ENCODE measurements around the gene PAOX. TPM values are rescaled to one million over a fixed set of nuclear protein-coding genes. Genes with fewer than 3 reads are reported as not detected.

PAOX gene
- total and polyA plus RNA-seq, 2 donors (not counting 1 experiment from before 2014, with no cell fraction given): 21.1 to 24.9 TPM

DNA sequence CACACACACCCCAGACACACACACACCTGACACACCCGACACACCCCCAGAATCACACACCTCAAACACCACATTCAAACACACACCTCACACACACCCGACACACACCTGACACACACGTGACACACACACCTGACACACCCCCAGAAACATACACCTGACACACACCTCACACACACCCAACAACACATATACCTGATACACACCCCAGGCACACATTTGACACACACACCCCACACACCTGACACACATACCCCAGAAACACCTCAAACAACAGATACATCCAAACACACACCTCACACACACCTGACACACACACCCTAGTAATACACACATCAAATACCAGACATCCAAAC lies 41.7 kb upstream of the PAOX start:
- peak overlapping the region; percentile 65 for H3K9ac ChIP-seq (ENCODE audit: low read length)
- TF ChIP-seq, protein P1, sequence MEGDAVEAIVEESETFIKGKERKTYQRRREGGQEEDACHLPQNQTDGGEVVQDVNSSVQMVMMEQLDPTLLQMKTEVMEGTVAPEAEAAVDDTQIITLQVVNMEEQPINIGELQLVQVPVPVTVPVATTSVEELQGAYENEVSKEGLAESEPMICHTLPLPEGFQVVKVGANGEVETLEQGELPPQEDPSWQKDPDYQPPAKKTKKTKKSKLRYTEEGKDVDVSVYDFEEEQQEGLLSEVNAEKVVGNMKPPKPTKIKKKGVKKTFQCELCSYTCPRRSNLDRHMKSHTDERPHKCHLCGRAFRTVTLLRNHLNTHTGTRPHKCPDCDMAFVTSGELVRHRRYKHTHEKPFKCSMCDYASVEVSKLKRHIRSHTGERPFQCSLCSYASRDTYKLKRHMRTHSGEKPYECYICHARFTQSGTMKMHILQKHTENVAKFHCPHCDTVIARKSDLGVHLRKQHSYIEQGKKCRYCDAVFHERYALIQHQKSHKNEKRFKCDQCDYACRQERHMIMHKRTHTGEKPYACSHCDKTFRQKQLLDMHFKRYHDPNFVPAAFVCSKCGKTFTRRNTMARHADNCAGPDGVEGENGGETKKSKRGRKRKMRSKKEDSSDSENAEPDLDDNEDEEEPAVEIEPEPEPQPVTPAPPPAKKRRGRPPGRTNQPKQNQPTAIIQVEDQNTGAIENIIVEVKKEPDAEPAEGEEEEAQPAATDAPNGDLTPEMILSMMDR (IDR thresholded peaks at IDR 0.05): no peak
- TF ChIP-seq EZH2 (IDR thresholded peaks at IDR 0.05; ENCODE audit: borderline replicate concordance, insufficient read depth, low read depth, low read length, poor library complexity, severe bottlenecking): no peak
- no peak overlapping the region for H3K27ac ChIP-seq (ENCODE audit: low read length in 2 of 2)
- H3K9me3 ChIP-seq (ENCODE audit: control extremely low read depth in 1 of 3, control insufficient read depth in 2 of 3, insufficient read depth in 1 of 3, low read length in 2 of 3): peaks cover 0 to 26% (median 0%) of the 10 kb centered on the region in 3 donors
- no peaks in the 10 kb centered on the region for H4K20me1 ChIP-seq (ENCODE audit: control insufficient read depth, insufficient read depth, low read length, poor library complexity, severe bottlenecking)
- H3K27me3 Mint-ChIP-seq: peaks cover 22% of the 10 kb centered on the region
- H3K4me3 ChIP-seq (ENCODE audit: control extremely low read depth in 1 of 5, extremely low read depth in 1 of 5, insufficient read depth in 1 of 5, low read depth in 2 of 5, low read length in 4 of 5): no peak overlapping the region
- ATAC-seq (ENCODE audit: low read depth): no peak
- no peaks in the 10 kb centered on the region for H3K9me3 Mint-ChIP-seq (ENCODE audit: insufficient read depth)
- 84% methylated on average over 3 of the region's 3 CpGs for WGBS (ENCODE audit: insufficient coverage)
- H3K4me1 Mint-ChIP-seq: peaks cover 10% of the 10 kb centered on the region
- H2AFZ ChIP-seq (ENCODE audit: insufficient read depth, low read depth, low read length, poor library complexity, severe bottlenecking): no peak overlapping the region
- no peaks in the 10 kb centered on the region for H3K36me3 ChIP-seq (replicated peaks in 1 of 2; ENCODE audit: control extremely low read depth in 1 of 2, control insufficient read depth in 1 of 2, extremely low read depth in 1 of 2, insufficient read depth in 2 of 2, low read length in 1 of 2)
- peaks cover 35 to 44% of the 10 kb centered on the region in 2 donors for H3K4me1 ChIP-seq (ENCODE audit: control insufficient read depth in 2 of 2, insufficient read depth in 2 of 2, low read length in 2 of 2)
- H3K79me2 ChIP-seq (ENCODE audit: control insufficient read depth, insufficient read depth, low read length): no peaks in the 10 kb centered on the region
- peak overlapping the region; percentile 98 for H3K4me2 ChIP-seq (replicated peaks; ENCODE audit: low read depth, low read length, poor library complexity, severe bottlenecking)
- no peak overlapping the region for H3K27ac Mint-ChIP-seq
- ChIA-PET CTCF (no interaction called here), POLR2A (no interaction called here)
- no peak overlapping the region for H3K4me3 Mint-ChIP-seq
- intact Hi-C loops (cut with micrococcal nuclease): no loop called here
- no peak for DNase-seq
- H3K27me3 ChIP-seq (replicated peaks in 1 of 4; ENCODE audit: control extremely low read depth in 1 of 4, control insufficient read depth in 3 of 4, insufficient read depth in 4 of 4, low read length in 3 of 4): peaks cover 0 to 64% (median 40%) of the 10 kb centered on the region in 4 experiments

DNA sequence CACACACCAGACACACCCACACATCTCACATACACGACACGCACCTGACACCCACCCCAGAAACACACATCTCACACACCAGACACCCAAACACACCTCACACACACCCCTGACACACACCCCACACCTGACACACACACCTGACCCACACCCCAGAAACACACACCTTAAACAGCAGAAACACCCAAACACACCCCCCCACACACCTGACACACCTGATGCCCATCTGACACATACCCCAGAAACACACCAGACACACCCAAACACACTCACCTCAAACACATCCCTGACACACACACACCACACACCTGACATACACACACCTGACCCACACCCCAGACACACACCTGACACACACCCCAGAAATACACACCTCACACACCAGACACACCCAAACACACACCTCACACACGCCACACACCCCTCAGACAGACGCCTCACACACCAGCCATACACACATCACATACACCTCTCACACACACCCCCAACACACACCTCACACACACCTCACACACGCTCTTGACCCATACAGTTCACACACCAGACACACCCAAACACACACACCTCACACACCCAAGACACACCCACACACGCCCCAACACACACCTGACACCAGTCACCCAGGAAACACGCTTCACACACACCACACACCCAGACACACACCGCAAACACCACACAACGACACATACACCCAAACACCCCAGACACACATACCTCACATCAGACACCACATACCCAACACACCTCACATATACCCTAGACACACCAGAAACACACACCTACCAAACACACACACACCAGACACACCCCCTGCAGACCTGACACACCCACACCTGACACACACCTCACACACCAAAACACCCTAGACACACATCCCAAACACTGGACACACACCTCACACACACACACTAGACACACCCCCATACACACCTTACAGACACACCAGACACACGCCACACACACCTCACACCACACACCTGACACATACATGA lies 40.7 kb upstream of the PAOX start:
- Mint-ChIP-seq H3K4me1 (peaks cover 10% of the 10 kb centered on the region), H3K4me3 (no peak overlapping the region)
- CTCF ChIA-PET: no interaction called here

More for the DNA sequence above, 40.7 kb upstream of the PAOX start:
- Mint-ChIP-seq H3K27me3 (peaks cover 20% of the 10 kb centered on the region), H3K9me3 (ENCODE audit: insufficient read depth) (no peaks in the 10 kb centered on the region), H3K27ac (no peak overlapping the region)
- Histone ChIP-seq H3K9ac (ENCODE audit: low read length) (no peak overlapping the region), H3K4me2 (replicated peaks; ENCODE audit: low read depth, low read length, poor library complexity, severe bottlenecking) (no peak overlapping the region), H3K4me3 (ENCODE audit: control extremely low read depth in 1 of 5, extremely low read depth in 1 of 5, insufficient read depth in 1 of 5, low read depth in 2 of 5, low read length in 4 of 5) (no peak overlapping the region), H3K27ac (ENCODE audit: low read length in 2 of 2) (no peak overlapping the region), H3K36me3 (replicated peaks in 1 of 2; ENCODE audit: control extremely low read depth in 1 of 2, control insufficient read depth in 1 of 2, extremely low read depth in 1 of 2, insufficient read depth in 2 of 2, low read length in 1 of 2) (no peaks in the 10 kb centered on the region), H2AFZ (ENCODE audit: insufficient read depth, low read depth, low read length, poor library complexity, severe bottlenecking) (no peak overlapping the region), H3K9me3 (ENCODE audit: control extremely low read depth in 1 of 3, control insufficient read depth in 2 of 3, insufficient read depth in 1 of 3, low read length in 2 of 3) (peaks cover 0 to 31% (median 0%) of the 10 kb centered on the region in 3 donors), H3K27me3 (replicated peaks in 1 of 4; ENCODE audit: control extremely low read depth in 1 of 4, control insufficient read depth in 3 of 4, insufficient read depth in 4 of 4, low read length in 3 of 4) (peaks cover 0 to 74% (median 45%) of the 10 kb centered on the region in 4 experiments), H3K79me2 (ENCODE audit: control insufficient read depth, insufficient read depth, low read length) (no peaks in the 10 kb centered on the region), H3K4me1 (ENCODE audit: control insufficient read depth in 2 of 2, insufficient read depth in 2 of 2, low read length in 2 of 2) (peaks cover 35 to 44% of the 10 kb centered on the region in 2 donors), H4K20me1 (ENCODE audit: control insufficient read depth, insufficient read depth, low read length, poor library complexity, severe bottlenecking) (no peaks in the 10 kb centered on the region)
- no peak for TF ChIP-seq EZH2 (IDR thresholded peaks at IDR 0.05; ENCODE audit: borderline replicate concordance, insufficient read depth, low read depth, low read length, poor library complexity, severe bottlenecking)
- TF ChIP-seq, protein P1 (IDR thresholded peaks at IDR 0.05): no peak
- 91% methylated on average over 10 of the region's 10 CpGs for WGBS (ENCODE audit: insufficient coverage)
- ATAC-seq (ENCODE audit: low read depth) (no peak), DNase-seq (no peak)
- POLR2A ChIA-PET: no interaction called here
- intact Hi-C loops (cut with micrococcal nuclease): no loop called here
